HEK293 (cell line): ENCODE results near the gene RBM10.

ENCODE experiments used
- CTCF ChIA-PET: fragments of 350-600 bp; formaldehyde crosslinking; extraction: SDS; loops from one replicate; lab custom pipeline; 2021; ENCODE audit warnings: antibody characterized with exemption; lab: Yijun Ruan, JAX
- POLR2A ChIA-PET: fragments of 300-600 bp; formaldehyde crosslinking; extraction: SDS; loops from one replicate; lab custom pipeline; 2020; ENCODE audit warnings: antibody characterized with exemption, inconsistent platforms; lab: Yijun Ruan, JAX
- H3K27ac ChIP-seq: fragments of 200-500 bp; sonication (Bioruptor generic); 2 replicates; pipeline ENCODE4 v1.5.1; 2014; ENCODE audit warnings: low read depth, low read length, control low read depth, inconsistent platforms; ENCODE audit errors: extremely low read depth
- H3K36me3 ChIP-seq, 2 experiments: fragments of 200-500 bp in 1 of 2; sonication (Bioruptor generic) in 1 of 2; 1 replicate in 1 of 2; 2 replicates in 1 of 2; pipeline ENCODE4 v1.5.1; 2014 to 2017; ENCODE audit warnings: inconsistent platforms in 2 of 2, low read length in 2 of 2; ENCODE audit not compliant: control insufficient read depth in 2 of 2, insufficient read depth in 1 of 2
- H3K4me1 ChIP-seq: fragments of 200-500 bp; sonication (Bioruptor generic); 2 replicates; pipeline ENCODE4 v1.5.1; 2014; ENCODE audit warnings: mild to moderate bottlenecking, low read length, inconsistent platforms; ENCODE audit not compliant: control insufficient read depth, insufficient read depth
- H3K4me3 ChIP-seq: 2 replicates; pipeline ENCODE4 v1.5.1; 2011; ENCODE audit warnings: low read depth, mild to moderate bottlenecking, control low read depth, low read length, moderate library complexity
- H3K9me3 ChIP-seq: fragments of 200-500 bp; sonication (Bioruptor generic); 2 replicates; pipeline ENCODE4 v1.5.1; 2014; ENCODE audit warnings: low read depth, low read length, inconsistent platforms; ENCODE audit not compliant: control insufficient read depth, insufficient read depth
- KLF8 ChIP-seq: fragments of 450-650 bp; formaldehyde crosslinking; IDR thresholded peaks from 2 replicates; pipeline ENCODE4 v1.5.1; 2016; ENCODE audit warnings: missing biosample characterization, missing genetic modification characterization
- MYNN ChIP-seq: fragments of 450-650 bp; formaldehyde crosslinking; IDR thresholded peaks from 2 replicates; pipeline ENCODE4 v1.5.1; 2016; ENCODE audit warnings: missing biosample characterization, missing genetic modification characterization, borderline replicate concordance
- ZBTB1 ChIP-seq: fragments of 450-650 bp; formaldehyde crosslinking; IDR thresholded peaks from 2 replicates; pipeline ENCODE4 v1.5.1; 2016; ENCODE audit warnings: missing biosample characterization, missing genetic modification characterization
- ZBTB17 ChIP-seq: fragments of 450-650 bp; formaldehyde crosslinking; IDR thresholded peaks from 2 replicates; pipeline ENCODE4 v1.5.1; 2016; ENCODE audit warnings: missing biosample characterization, missing genetic modification characterization
- ZNF133 ChIP-seq: fragments of 450-650 bp; formaldehyde crosslinking; IDR thresholded peaks from 2 replicates; pipeline ENCODE4 v1.5.1; 2016; ENCODE audit warnings: missing biosample characterization, missing genetic modification characterization
- ZNF138 ChIP-seq: fragments of 450-650 bp; formaldehyde crosslinking; IDR thresholded peaks from 2 replicates; pipeline ENCODE4 v1.5.1; 2016; ENCODE audit warnings: missing biosample characterization, missing genetic modification characterization, borderline replicate concordance
- ZNF16 ChIP-seq: fragments of 450-650 bp; formaldehyde crosslinking; IDR thresholded peaks from 2 replicates; pipeline ENCODE4 v1.5.1; 2016; ENCODE audit warnings: low read depth, missing biosample characterization, missing genetic modification characterization
- ZNF169 ChIP-seq: fragments of 450-650 bp; formaldehyde crosslinking; IDR thresholded peaks from 2 replicates; pipeline ENCODE4 v1.5.1; 2016; ENCODE audit warnings: missing biosample characterization, missing genetic modification characterization
- ZNF341 ChIP-seq: fragments of 450-650 bp; formaldehyde crosslinking; IDR thresholded peaks from 2 replicates; pipeline ENCODE4; 2016; ENCODE audit warnings: low read depth, missing biosample characterization, missing genetic modification characterization
- ZNF394 ChIP-seq: fragments of 450-650 bp; formaldehyde crosslinking; IDR thresholded peaks from 2 replicates; pipeline ENCODE4 v1.5.1; 2016; ENCODE audit warnings: missing biosample characterization, missing genetic modification characterization, mild to moderate bottlenecking, moderate library complexity, borderline replicate concordance
- ZNF510 ChIP-seq: fragments of 450-650 bp; formaldehyde crosslinking; IDR thresholded peaks from 2 replicates; pipeline ENCODE4 v1.5.1; 2018; ENCODE audit warnings: mild to moderate bottlenecking, missing genetic modification characterization, missing biosample characterization; ENCODE audit not compliant: insufficient replicate concordance
- ZNF544 ChIP-seq: fragments of 450-650 bp; formaldehyde crosslinking; IDR thresholded peaks from 2 replicates; pipeline ENCODE4 v1.5.0; 2017; ENCODE audit warnings: missing biosample characterization, missing genetic modification characterization
- ZNF558 ChIP-seq: fragments of 450-650 bp; formaldehyde crosslinking; IDR thresholded peaks from 2 replicates; pipeline ENCODE4 v1.5.1; 2016; ENCODE audit warnings: missing biosample characterization, missing genetic modification characterization
- ZNF600 ChIP-seq: fragments of 450-650 bp; formaldehyde crosslinking; IDR thresholded peaks from 2 replicates; pipeline ENCODE4 v1.5.1; 2016; ENCODE audit warnings: missing biosample characterization, missing genetic modification characterization
- ZNF629 ChIP-seq: fragments of 450-650 bp; formaldehyde crosslinking; IDR thresholded peaks from 2 replicates; pipeline ENCODE4 v1.5.1; 2017; ENCODE audit warnings: missing biosample characterization, missing genetic modification characterization
- ZNF660 ChIP-seq: fragments of 450-650 bp; IDR thresholded peaks from 2 replicates; pipeline ENCODE4 v1.5.1; 2018; ENCODE audit warnings: missing biosample characterization, mild to moderate bottlenecking, missing genetic modification characterization
- ZNF670 ChIP-seq: fragments of 450-650 bp; formaldehyde crosslinking; IDR thresholded peaks from 2 replicates; pipeline ENCODE4 v1.5.1; 2016; ENCODE audit warnings: missing biosample characterization, missing genetic modification characterization, low read depth
- ZNF677 ChIP-seq: fragments of 450-650 bp; IDR thresholded peaks from 2 replicates; pipeline ENCODE4 v1.5.0; 2018; ENCODE audit warnings: missing biosample characterization, mild to moderate bottlenecking, missing genetic modification characterization, moderate library complexity
- ZNF776 ChIP-seq: fragments of 450-650 bp; formaldehyde crosslinking; IDR thresholded peaks from 2 replicates; pipeline ENCODE4 v1.5.0; 2017; ENCODE audit warnings: missing biosample characterization, missing genetic modification characterization, borderline replicate concordance
- ZNF843 ChIP-seq: fragments of 450-650 bp; formaldehyde crosslinking; IDR thresholded peaks from 2 replicates; pipeline ENCODE4 v1.5.1; 2016; ENCODE audit warnings: missing biosample characterization, missing genetic modification characterization
- TF ChIP-seq, protein P1 (sequence below): fragments of 450-650 bp; formaldehyde crosslinking; IDR thresholded peaks from 2 replicates; pipeline ENCODE4 v1.5.1; 2016; ENCODE audit warnings: missing biosample characterization, missing genetic modification characterization
- TF ChIP-seq, protein P2 (sequence below): fragments of 450-650 bp; formaldehyde crosslinking; IDR thresholded peaks from 2 replicates; pipeline ENCODE4 v1.5.1; 2016; ENCODE audit warnings: missing biosample characterization, missing genetic modification characterization
- TF ChIP-seq, protein P3 (sequence below): fragments of 450-650 bp; formaldehyde crosslinking; IDR thresholded peaks from 2 replicates; pipeline ENCODE4 v1.5.1; 2016; ENCODE audit warnings: missing biosample characterization, missing genetic modification characterization

Gene RBM10

DNA sequence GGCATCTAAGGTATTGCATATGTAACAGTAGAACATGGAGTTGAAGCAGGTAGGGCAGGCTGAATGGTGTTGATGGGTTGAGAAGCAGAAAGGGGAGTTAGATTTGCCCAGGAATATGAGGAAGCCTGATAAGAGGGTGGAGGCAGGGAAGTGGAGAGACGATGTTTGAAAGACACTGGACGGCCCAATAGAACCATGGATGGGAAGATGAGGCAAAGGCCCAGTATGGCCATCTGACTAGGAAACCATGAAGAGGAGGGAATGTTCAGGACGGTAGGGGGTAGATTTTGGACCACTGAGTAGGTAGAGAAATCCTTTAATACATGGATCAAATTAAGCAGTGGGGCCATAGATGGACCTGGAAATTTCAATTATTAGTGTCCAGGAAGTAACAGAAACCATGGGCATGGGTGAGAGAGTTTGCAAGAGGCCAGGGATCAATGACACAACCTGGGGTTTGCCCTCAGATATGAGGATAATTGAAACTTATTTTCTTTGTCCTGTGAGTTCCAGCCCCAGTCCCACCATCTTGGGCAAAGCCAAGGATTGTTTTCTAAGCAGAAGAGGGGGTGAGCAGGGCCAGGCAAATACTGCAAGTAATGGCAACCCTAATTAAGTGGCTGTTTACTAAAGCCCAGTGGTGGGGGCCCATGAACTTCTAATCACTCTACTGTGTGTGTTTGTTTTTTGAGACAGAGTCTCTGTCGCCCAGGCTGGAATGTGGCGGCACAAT lies 85.3 kb downstream of the RBM10 start:
- CTCF ChIA-PET = interaction anchor here (1.0 kb wide), 1 partner anchor 83 kb away, joined by 4 read pairs; no protein-coding TSS in a partner anchor
- H3K4me3 ChIP-seq = no peak overlapping the region
- no peak overlapping the region for H3K27ac ChIP-seq
- no peaks in the 10 kb centered on the region for H3K9me3 ChIP-seq
- peaks cover 32 to 50% of the 10 kb centered on the region in 2 experiments for H3K36me3 ChIP-seq
- 0 out of 2 replicates have a peak, but pooled peaks have one; percentile 19 for TF ChIP-seq ZNF341 (tag by site-specific recombination)
- TF ChIP-seq ZNF133 (tag by site-specific recombination) = no peak
- TF ChIP-seq, protein P1, sequence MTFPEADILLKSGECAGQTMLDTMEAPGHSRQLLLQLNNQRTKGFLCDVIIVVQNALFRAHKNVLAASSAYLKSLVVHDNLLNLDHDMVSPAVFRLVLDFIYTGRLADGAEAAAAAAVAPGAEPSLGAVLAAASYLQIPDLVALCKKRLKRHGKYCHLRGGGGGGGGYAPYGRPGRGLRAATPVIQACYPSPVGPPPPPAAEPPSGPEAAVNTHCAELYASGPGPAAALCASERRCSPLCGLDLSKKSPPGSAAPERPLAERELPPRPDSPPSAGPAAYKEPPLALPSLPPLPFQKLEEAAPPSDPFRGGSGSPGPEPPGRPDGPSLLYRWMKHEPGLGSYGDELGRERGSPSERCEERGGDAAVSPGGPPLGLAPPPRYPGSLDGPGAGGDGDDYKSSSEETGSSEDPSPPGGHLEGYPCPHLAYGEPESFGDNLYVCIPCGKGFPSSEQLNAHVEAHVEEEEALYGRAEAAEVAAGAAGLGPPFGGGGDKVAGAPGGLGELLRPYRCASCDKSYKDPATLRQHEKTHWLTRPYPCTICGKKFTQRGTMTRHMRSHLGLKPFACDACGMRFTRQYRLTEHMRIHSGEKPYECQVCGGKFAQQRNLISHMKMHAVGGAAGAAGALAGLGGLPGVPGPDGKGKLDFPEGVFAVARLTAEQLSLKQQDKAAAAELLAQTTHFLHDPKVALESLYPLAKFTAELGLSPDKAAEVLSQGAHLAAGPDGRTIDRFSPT (tag by site-specific recombination) = no peak
- 0 out of 2 replicates have a peak, but pooled peaks have one; percentile 10 for TF ChIP-seq KLF8 (tag by site-specific recombination)
- TF ChIP-seq, protein P2, sequence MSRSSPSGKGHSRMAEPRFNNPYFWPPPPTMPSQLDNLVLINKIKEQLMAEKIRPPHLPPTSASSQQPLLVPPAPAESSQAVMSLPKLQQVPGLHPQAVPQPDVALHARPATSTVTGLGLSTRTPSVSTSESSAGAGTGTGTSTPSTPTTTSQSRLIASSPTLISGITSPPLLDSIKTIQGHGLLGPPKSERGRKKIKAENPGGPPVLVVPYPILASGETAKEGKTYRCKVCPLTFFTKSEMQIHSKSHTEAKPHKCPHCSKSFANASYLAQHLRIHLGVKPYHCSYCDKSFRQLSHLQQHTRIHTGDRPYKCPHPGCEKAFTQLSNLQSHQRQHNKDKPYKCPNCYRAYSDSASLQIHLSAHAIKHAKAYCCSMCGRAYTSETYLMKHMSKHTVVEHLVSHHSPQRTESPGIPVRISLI (tag by site-specific recombination) = no peak
- no peak for TF ChIP-seq ZNF510
- no peak for TF ChIP-seq ZNF660
- no peak for TF ChIP-seq ZNF629 (tag by site-specific recombination)
- TF ChIP-seq ZNF843 (tag by site-specific recombination) = no peak
- TF ChIP-seq ZNF776 = no peak
- no peak for TF ChIP-seq ZNF544 (tag by site-specific recombination)
- TF ChIP-seq ZBTB17 = peak; percentile 61; the same call in 1 of the 2 replicates
- TF ChIP-seq ZNF394 (tag by site-specific recombination) = no peak
- TF ChIP-seq ZNF600 (tag by site-specific recombination) = peak; percentile 60; the same call in 1 of the 2 replicates
- TF ChIP-seq, protein P3, sequence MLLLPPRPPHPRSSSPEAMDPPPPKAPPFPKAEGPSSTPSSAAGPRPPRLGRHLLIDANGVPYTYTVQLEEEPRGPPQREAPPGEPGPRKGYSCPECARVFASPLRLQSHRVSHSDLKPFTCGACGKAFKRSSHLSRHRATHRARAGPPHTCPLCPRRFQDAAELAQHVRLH = no peak
- no peak for TF ChIP-seq ZNF16 (tag by site-specific recombination)
- TF ChIP-seq MYNN (tag by site-specific recombination) = no peak
- TF ChIP-seq ZNF558 (tag by site-specific recombination) = no peak
- TF ChIP-seq ZNF670 (tag by site-specific recombination) = no peak
- TF ChIP-seq ZNF169 (tag by site-specific recombination) = no peak
- no peak for TF ChIP-seq ZNF677 (tag by site-specific recombination)
- TF ChIP-seq ZBTB1 = no peak
- POLR2A ChIA-PET = interaction anchor here (1.1 to 3.8 kb wide), 2 partner anchors 11 to 36 kb away, joined by 3 to 124 read pairs; partner anchors contain the start of gene CDK16
- peaks cover 7% of the 10 kb centered on the region; the same call in 1 of the 2 replicates for H3K4me1 ChIP-seq

DNA sequence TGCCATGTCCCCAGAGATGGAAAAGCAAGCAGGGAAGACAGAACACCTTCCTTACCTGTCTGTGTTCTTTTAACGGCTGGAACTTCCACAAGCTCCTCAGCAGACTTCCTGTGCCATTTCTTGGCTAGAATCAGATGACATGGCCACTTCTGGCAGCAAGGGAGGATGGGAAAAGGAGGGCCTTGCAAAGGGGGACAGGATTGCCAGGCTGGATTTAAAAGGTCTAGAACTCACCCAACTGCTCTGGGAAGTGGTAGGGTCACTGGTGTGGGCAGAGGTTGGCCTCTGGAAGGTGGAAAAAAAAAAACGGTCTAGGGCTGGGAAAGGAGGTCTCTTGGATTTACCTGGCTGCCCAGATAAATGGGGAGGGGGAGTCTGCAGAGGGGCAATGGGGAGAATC lies 86.1 kb downstream of the RBM10 start:
- Histone ChIP-seq H3K9me3 (no peaks in the 10 kb centered on the region), H3K4me1 (peaks cover 7% of the 10 kb centered on the region; the same call in 1 of the 2 replicates), H3K27ac (0 out of 2 replicates have a peak overlapping the region, but pooled peaks have one; percentile 100), H3K36me3 (peaks cover 27 to 46% of the 10 kb centered on the region in 2 experiments), H3K4me3 (no peak overlapping the region)
- no peak for TF ChIP-seq ZNF138
- no peak for TF ChIP-seq ZNF677 (tag by site-specific recombination)
- CTCF ChIA-PET = interaction anchor here (1.0 kb wide), 1 partner anchor 82 kb away, joined by 4 read pairs; no protein-coding TSS in a partner anchor
- POLR2A ChIA-PET = interaction anchor here (1.1 to 3.8 kb wide), 3 partner anchors 9 to 37 kb away, joined by 3 to 124 read pairs (median 4); partner anchors contain the start of gene CDK16
